ENCODE measurements around the gene KIF14.
"Not testable (repeated sequence)": the region's sequence is repeated elsewhere in the genome, so short reads cannot be mapped to it uniquely, and the experiment has no call there.

KIF14 gene

DNA sequence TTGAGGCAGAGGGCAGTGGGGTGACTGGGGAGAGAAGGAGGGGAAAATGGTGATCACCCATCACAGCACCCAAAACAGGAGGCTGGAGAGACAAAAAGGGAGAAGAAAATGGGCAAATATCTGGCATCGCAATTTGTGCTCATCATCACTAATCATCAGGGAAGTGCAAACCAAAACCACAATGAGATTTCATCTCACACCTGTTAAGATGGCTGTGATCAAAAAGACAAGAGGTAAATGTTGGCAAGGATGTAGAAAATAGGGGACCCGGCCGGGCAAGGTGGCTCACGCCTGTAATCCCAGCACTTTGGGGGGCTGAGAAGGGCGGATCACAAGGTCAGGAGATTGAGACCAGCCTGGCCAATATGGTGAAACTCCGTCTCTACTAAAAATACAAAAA is 74.0 kb downstream of the KIF14 start:
- no peak for DNase-seq (ENCODE audit: low spot score)

DNA sequence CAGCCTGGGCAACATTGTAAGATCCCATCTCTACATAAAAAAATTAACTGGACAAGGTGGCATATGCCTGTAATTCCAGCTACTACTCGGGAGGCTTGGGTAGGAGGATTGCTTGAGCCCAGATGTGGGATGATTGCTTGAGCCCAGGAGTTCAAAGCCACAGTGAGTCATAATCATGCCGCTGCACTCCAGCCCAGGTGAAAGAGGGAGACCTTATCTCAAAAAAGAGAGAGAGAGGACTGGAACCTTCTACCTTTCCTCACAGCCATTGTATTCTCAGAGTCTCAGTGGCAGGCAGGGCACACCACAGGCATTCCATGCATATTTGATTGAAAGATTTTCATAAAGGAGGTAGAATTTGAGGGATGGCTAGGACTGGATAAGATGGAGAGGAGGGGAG is 78.4 kb downstream of the KIF14 start:
- DNase-seq (ENCODE audit: low spot score): no peak

DNA sequence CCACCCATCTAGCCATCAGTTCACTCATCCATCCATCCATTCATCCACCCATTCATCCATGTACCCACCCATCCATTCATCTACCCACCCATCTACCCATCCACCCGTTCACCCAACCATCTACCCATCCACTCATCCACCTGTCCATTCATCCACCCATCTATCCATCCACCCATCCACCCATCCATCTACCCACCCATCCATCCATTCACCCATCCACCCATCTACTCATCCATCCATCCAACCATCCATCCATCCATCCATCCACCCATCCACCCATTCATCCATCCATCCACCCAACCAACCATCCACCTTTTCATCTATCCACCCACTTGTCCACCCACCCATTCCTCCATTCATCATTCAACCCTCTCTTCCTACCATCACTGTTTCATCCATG is 80.3 kb downstream of the KIF14 start:
- DNase-seq (ENCODE audit: low spot score): no peak

GRCh38 chr1:200538179-200538578 is 82.4 kb downstream of the KIF14 start:
- no peak for DNase-seq (ENCODE audit: low spot score)

DNA sequence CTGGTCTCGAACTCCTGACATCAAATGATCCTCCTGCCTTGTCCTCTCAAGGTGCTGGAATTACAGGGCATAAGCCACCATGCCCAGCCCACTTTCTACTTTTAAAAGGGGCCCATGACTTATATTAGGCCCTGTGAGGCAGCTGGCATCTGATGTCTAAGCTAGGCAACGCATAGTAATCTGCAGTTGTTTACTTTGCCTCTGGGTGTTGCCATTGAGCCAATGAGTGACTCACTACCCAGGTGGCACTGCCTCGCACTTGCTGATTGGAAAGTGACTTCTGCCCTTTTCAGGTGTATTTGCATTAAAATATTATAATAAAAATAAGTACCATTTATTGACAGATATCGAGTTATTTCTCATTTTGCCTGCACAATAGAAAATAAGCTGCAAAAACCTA is 84.9 kb downstream of the KIF14 start:
- peak; percentile 52 for DNase-seq (ENCODE audit: low spot score)

- no peak for DNase-seq (ENCODE audit: low spot score)
Observed at GRCh38 chr1:200530623-200531261, 89.8 kb downstream of the KIF14 start.

GRCh38 chr1:200528858-200529606 is 91.5 kb downstream of the KIF14 start:
- DNase-seq (ENCODE audit: low spot score): no peak

DNA sequence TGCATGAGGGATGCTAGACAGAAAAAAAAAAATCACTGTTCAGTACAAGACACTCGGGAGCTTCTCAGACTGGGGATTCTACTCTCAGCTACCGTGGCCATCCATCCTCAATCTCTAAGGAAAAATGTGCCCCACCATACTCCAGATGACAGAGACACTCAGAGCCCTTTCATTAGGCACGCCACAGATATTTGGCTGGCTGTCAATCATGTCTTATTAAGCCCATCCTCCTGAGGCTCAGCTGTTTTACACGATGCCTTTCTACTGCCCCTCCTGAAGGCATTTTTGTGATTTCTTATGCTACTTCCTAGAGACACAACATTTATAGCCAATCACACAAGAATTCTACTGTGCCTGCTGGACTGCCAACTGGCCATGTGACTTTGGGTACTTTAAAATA is 92.9 kb downstream of the KIF14 start:
- no peak for DNase-seq (ENCODE audit: low spot score)

GRCh38 chr1:200526709-200527612 is 93.6 kb downstream of the KIF14 start:
- no peak for DNase-seq (ENCODE audit: low spot score)

DNA sequence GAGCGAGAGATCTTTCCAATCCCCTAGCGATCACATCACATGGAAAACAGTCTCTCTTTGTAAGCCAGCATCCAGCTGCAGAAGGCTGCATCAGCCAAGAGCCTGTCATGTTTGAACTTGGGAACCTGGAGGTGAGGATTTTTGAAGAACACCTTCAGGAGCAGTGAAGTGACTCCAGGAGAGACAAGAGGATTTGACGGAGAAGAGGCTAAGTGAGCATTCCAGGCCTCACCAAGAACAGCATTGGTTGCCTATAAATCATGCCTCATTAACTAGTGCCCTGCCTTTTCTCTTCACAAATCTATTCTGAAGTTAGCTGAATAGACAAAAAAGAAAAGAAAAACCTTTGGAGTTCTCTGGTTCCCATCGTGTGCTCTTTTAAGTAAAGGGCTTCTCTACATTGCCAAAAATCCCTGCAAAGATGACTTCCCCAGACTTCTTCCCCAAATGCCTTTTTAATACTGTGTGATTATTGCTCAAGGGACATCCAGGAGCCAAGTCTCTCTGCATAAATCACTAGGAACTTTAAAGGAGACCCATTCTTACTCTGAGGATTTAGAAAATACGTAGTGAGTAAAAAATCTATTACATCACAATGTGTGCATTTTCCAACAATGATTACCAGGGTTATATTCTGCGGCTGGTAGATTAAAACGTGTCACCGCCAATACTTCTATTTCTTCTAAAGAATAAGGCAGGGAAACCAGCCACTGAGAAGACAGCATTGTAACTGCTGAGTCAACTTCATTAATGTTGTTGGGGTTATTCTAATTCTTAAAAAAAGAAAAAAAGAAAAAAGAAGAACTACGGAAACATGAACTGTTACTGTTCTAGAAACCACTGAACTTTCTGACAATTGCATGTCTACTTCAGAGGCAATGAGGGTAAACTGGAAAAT is 95.2 kb downstream of the KIF14 start:
- DNase-seq (ENCODE audit: low spot score): no peak

GRCh38 chr1:200524551-200524950 is 96.0 kb downstream of the KIF14 start:
- not testable (repeated sequence) for DNase-seq (ENCODE audit: low spot score)

- no peak for DNase-seq (ENCODE audit: low spot score)
Observed at GRCh38 chr1:200524092-200524491, 96.5 kb downstream of the KIF14 start.

GRCh38 chr1:200520735-200521134 is 99.8 kb downstream of the KIF14 start:
- DNase-seq (ENCODE audit: low spot score): no peak

GRCh38 chr1:200518524-200518923 is 102.0 kb downstream of the KIF14 start:
- DNase-seq (ENCODE audit: low spot score): no peak

GRCh38 chr1:200512191-200512590 is 108.4 kb downstream of the KIF14 start:
- no peak for DNase-seq (ENCODE audit: low spot score)

DNA sequence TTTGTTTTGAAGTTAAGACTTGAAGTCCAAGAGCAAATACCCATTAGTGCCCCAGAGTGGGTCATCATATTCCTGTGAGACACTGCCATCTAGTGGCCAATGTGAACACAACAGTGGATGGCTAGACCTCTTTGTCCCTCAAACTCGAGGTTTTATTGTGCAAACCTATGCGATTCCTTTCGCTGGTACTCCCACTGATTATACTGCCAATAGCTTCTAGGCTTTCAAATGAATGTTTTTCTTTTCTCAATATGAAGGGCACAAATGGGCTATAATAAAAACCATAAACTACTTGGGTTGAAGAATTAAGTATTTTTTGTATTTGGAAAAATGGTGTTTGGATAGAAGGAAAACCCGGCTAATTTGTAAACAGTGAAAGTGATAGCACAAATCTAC is 110.3 kb downstream of the KIF14 start:
- DNase-seq (ENCODE audit: low spot score): peak; percentile 88

- no peak for DNase-seq (ENCODE audit: low spot score)
Observed at GRCh38 chr1:200506471-200506870, 114.1 kb downstream of the KIF14 start.

DNA sequence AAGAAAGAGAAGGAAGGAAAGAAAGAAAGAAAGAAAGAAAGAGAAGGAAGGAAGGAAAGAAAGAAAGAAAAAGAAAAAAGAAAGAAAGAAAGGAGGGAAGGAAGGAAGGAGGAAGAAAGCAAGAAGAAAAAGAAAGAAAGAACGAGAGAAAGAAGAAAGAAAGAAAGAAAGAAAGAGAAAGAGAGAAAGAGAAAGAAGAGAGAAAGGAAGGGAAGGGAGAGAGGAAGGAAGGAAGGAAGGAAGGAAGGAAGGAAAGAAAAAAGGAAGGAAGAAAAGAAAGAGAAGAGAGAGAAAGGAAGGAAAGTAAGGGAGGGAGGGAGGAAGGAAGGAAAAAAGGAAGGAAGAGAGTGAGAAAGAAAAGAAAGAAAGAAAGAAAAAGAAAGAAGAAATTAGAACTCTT is 115.3 kb downstream of the KIF14 start:
- DNase-seq (ENCODE audit: low spot score): no peak
